Measurements from ENCODE around the gene CCDC187. TPM values are rescaled to one million over a fixed set of nuclear protein-coding genes. Genes with fewer than 3 reads are reported as not detected.

The CCDC187 gene
- total RNA-seq, 1 experiment from 2014 or later, result 0.04 TPM

DNA sequence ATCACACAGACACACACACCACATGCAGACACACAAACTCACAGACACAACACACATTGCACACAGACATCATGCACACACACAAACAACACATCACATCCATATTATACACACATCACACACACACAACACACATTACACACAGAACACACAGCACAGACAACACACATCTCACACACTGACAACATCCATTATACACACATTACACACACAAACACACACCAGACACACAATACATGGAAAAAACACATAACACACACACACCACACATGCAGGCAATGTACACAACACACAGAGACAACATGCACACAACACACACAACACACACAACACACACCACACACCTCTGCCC lies 4.8 kb upstream of the CCDC187 start:
- ATAC-seq, result no peak
- ChIA-PET POLR2A (no interaction called here), CTCF (no interaction called here)
- H3K4me1 Mint-ChIP-seq, result no peaks in the 10 kb centered on the region
- no peaks in the 10 kb centered on the region for H3K36me3 Mint-ChIP-seq
- no peaks in the 10 kb centered on the region for H3K27me3 Mint-ChIP-seq (ENCODE audit: low read depth)
- H3K4me3 Mint-ChIP-seq, result no peak overlapping the region
- no peak for DNase-seq (ENCODE audit: low spot score)
- no peak overlapping the region for H3K27ac Mint-ChIP-seq
- TF ChIP-seq TEAD4 (CRISPR knock-in tag; IDR thresholded peaks at IDR 0.05) (no peak), ZNF396 (CRISPR knock-in tag; IDR thresholded peaks at IDR 0.05; ENCODE audit: borderline replicate concordance) (no peak), E2F1 (CRISPR knock-in tag; IDR thresholded peaks at IDR 0.05) (no peak), USF1 (CRISPR knock-in tag; IDR thresholded peaks at IDR 0.05) (no peak), CBFB (CRISPR knock-in tag; IDR thresholded peaks at IDR 0.05; ENCODE audit: low read depth) (no peak), IRF2 (CRISPR knock-in tag; IDR thresholded peaks at IDR 0.05; ENCODE audit: borderline replicate concordance, low read depth) (no peak), E2F5 (CRISPR knock-in tag; IDR thresholded peaks at IDR 0.05) (no peak), NR3C1 (CRISPR knock-in tag; conservative IDR thresholded peaks at IDR 0.05; ENCODE audit: low read depth) (no peak), MLX (CRISPR knock-in tag; IDR thresholded peaks at IDR 0.05) (no peak), ZNF121 (CRISPR knock-in tag; IDR thresholded peaks at IDR 0.05) (no peak), SMAD4 (CRISPR knock-in tag; IDR thresholded peaks at IDR 0.05) (no peak), ELF4 (CRISPR knock-in tag; IDR thresholded peaks at IDR 0.05; ENCODE audit: low read depth) (no peak)
- TF ChIP-seq, protein P1, sequence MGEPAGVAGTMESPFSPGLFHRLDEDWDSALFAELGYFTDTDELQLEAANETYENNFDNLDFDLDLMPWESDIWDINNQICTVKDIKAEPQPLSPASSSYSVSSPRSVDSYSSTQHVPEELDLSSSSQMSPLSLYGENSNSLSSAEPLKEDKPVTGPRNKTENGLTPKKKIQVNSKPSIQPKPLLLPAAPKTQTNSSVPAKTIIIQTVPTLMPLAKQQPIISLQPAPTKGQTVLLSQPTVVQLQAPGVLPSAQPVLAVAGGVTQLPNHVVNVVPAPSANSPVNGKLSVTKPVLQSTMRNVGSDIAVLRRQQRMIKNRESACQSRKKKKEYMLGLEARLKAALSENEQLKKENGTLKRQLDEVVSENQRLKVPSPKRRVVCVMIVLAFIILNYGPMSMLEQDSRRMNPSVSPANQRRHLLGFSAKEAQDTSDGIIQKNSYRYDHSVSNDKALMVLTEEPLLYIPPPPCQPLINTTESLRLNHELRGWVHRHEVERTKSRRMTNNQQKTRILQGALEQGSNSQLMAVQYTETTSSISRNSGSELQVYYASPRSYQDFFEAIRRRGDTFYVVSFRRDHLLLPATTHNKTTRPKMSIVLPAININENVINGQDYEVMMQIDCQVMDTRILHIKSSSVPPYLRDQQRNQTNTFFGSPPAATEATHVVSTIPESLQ (CRISPR knock-in tag; IDR thresholded peaks at IDR 0.05), result no peak
- TF ChIP-seq, protein P2, sequence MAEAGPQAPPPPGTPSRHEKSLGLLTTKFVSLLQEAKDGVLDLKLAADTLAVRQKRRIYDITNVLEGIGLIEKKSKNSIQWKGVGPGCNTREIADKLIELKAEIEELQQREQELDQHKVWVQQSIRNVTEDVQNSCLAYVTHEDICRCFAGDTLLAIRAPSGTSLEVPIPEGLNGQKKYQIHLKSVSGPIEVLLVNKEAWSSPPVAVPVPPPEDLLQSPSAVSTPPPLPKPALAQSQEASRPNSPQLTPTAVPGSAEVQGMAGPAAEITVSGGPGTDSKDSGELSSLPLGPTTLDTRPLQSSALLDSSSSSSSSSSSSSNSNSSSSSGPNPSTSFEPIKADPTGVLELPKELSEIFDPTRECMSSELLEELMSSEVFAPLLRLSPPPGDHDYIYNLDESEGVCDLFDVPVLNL (CRISPR knock-in tag; IDR thresholded peaks at IDR 0.05; ENCODE audit: borderline replicate concordance, low read depth), result no peak
- no peaks in the 10 kb centered on the region for H3K9me3 Mint-ChIP-seq

DNA sequence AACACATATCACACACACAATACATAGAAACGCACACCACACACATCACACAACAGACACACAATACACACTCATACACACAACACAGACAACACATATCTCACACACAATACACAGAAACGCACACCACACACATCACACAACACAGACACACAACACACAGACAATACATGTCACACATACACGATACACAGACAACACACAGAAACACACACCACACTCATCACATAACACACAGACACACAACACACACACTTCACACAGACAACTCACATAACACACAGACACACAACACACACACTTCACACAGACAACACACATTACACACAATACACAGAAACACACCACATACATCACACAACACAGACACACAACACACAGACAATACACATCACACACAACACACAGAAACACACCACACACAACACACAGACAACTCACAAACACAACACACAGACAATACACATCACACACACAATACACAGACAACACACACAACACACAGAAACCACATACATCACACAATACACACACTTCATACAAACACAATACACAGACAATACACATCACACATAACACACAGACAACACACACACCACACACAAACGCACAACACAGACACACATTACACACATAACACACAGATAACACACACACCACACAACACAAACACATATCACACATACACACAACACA lies 4.3 kb upstream of the CCDC187 start:
- no peaks in the 10 kb centered on the region for H3K36me3 Mint-ChIP-seq
- no peak overlapping the region for H3K4me3 Mint-ChIP-seq
- no peaks in the 10 kb centered on the region for H3K9me3 Mint-ChIP-seq
- no peaks in the 10 kb centered on the region for H3K27me3 Mint-ChIP-seq (ENCODE audit: low read depth)
- ATAC-seq, result no peak
- ChIA-PET POLR2A (no interaction called here), CTCF (no interaction called here)
- DNase-seq (ENCODE audit: low spot score), result no peak
- H3K4me1 Mint-ChIP-seq, result no peaks in the 10 kb centered on the region
- H3K27ac Mint-ChIP-seq, result no peak overlapping the region
- TF ChIP-seq, protein P3, sequence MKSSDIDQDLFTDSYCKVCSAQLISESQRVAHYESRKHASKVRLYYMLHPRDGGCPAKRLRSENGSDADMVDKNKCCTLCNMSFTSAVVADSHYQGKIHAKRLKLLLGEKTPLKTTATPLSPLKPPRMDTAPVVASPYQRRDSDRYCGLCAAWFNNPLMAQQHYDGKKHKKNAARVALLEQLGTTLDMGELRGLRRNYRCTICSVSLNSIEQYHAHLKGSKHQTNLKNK (CRISPR knock-in tag; IDR thresholded peaks at IDR 0.05), result no peak
- TF ChIP-seq SMAD3 (CRISPR knock-in tag; IDR thresholded peaks at IDR 0.05; ENCODE audit: borderline replicate concordance) (no peak), SMAD4 (CRISPR knock-in tag; IDR thresholded peaks at IDR 0.05) (no peak), GRHL2 (CRISPR knock-in tag; IDR thresholded peaks at IDR 0.05; ENCODE audit: insufficient replicate concordance, severe bottlenecking) (no peak), ZNF138 (CRISPR knock-in tag; conservative IDR thresholded peaks at IDR 0.05) (no peak), ZNF263 (CRISPR knock-in tag; IDR thresholded peaks at IDR 0.05; ENCODE audit: low read depth) (no peak), ETV6 (CRISPR knock-in tag; IDR thresholded peaks at IDR 0.05) (no peak)
- TF ChIP-seq, protein P4, sequence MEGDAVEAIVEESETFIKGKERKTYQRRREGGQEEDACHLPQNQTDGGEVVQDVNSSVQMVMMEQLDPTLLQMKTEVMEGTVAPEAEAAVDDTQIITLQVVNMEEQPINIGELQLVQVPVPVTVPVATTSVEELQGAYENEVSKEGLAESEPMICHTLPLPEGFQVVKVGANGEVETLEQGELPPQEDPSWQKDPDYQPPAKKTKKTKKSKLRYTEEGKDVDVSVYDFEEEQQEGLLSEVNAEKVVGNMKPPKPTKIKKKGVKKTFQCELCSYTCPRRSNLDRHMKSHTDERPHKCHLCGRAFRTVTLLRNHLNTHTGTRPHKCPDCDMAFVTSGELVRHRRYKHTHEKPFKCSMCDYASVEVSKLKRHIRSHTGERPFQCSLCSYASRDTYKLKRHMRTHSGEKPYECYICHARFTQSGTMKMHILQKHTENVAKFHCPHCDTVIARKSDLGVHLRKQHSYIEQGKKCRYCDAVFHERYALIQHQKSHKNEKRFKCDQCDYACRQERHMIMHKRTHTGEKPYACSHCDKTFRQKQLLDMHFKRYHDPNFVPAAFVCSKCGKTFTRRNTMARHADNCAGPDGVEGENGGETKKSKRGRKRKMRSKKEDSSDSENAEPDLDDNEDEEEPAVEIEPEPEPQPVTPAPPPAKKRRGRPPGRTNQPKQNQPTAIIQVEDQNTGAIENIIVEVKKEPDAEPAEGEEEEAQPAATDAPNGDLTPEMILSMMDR (IDR thresholded peaks at IDR 0.05), result no peak
- TF ChIP-seq, protein P5, sequence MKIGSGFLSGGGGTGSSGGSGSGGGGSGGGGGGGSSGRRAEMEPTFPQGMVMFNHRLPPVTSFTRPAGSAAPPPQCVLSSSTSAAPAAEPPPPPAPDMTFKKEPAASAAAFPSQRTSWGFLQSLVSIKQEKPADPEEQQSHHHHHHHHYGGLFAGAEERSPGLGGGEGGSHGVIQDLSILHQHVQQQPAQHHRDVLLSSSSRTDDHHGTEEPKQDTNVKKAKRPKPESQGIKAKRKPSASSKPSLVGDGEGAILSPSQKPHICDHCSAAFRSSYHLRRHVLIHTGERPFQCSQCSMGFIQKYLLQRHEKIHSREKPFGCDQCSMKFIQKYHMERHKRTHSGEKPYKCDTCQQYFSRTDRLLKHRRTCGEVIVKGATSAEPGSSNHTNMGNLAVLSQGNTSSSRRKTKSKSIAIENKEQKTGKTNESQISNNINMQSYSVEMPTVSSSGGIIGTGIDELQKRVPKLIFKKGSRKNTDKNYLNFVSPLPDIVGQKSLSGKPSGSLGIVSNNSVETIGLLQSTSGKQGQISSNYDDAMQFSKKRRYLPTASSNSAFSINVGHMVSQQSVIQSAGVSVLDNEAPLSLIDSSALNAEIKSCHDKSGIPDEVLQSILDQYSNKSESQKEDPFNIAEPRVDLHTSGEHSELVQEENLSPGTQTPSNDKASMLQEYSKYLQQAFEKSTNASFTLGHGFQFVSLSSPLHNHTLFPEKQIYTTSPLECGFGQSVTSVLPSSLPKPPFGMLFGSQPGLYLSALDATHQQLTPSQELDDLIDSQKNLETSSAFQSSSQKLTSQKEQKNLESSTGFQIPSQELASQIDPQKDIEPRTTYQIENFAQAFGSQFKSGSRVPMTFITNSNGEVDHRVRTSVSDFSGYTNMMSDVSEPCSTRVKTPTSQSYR (CRISPR knock-in tag; IDR thresholded peaks at IDR 0.05), result no peak
